AG09309 (cell line): ENCODE measurements around the gene SPATA6L.

Experiments used
- DNase-seq: peaks from one replicate; pipeline ENCODE4 v3.0.0-alpha.2; 2010; ENCODE audit warnings: low read depth
- H3K4me3 ChIP-seq: 2 replicates; pipeline ENCODE4 v1.5.1; 2011; ENCODE audit warnings: mild to moderate bottlenecking, low read depth, low read length, moderate library complexity; ENCODE audit not compliant: control insufficient read depth
- TF ChIP-seq, protein P1 (sequence below): IDR thresholded peaks from 2 replicates; pipeline ENCODE4 v1.5.1; 2011; ENCODE audit warnings: mild to moderate bottlenecking, low read depth, low read length, inconsistent platforms; ENCODE audit not compliant: insufficient read depth, control insufficient read depth; ENCODE audit errors: missing control alignments

Gene SPATA6L

DNA sequence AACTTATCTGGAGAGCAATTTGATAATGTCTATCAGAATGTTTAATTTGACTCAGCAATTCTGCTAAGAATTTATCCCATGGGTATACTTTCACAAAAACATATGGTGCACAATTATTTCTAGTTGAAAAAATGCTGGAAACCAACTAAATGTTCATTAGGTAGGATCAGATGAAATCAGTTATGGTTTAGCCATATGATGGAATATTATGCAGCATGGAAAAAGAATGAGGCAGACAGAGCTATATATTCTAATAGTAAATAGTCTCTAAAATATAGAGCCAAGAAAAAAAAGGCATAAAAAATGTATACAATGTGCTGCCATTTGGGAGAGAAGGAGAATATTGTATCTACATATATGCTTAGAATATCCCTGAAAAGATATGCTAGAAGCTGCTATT is 3.6 kb upstream of the SPATA6L start:
- TF ChIP-seq, protein P1, sequence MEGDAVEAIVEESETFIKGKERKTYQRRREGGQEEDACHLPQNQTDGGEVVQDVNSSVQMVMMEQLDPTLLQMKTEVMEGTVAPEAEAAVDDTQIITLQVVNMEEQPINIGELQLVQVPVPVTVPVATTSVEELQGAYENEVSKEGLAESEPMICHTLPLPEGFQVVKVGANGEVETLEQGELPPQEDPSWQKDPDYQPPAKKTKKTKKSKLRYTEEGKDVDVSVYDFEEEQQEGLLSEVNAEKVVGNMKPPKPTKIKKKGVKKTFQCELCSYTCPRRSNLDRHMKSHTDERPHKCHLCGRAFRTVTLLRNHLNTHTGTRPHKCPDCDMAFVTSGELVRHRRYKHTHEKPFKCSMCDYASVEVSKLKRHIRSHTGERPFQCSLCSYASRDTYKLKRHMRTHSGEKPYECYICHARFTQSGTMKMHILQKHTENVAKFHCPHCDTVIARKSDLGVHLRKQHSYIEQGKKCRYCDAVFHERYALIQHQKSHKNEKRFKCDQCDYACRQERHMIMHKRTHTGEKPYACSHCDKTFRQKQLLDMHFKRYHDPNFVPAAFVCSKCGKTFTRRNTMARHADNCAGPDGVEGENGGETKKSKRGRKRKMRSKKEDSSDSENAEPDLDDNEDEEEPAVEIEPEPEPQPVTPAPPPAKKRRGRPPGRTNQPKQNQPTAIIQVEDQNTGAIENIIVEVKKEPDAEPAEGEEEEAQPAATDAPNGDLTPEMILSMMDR, result no peak
- no peak overlapping the region for H3K4me3 ChIP-seq
- DNase-seq, result no peak

- TF ChIP-seq, protein P1, result no peak
- DNase-seq, result no peak
- H3K4me3 ChIP-seq, result no peak overlapping the region
These were observed 2.3 kb upstream of the SPATA6L start for GRCh38 chr9:4668604-4669003.

GRCh38 chr9:4667681-4668080 is 1.4 kb upstream of the SPATA6L start:
- TF ChIP-seq, protein P1, result no peak
- DNase-seq, result no peak
- no peak overlapping the region for H3K4me3 ChIP-seq

GRCh38 chr9:4665357-4665756 is 923 bp downstream of the SPATA6L start:
- H3K4me3 ChIP-seq, result no peak overlapping the region

GRCh38 chr9:4663956-4664355 is 2.3 kb downstream of the SPATA6L start:
- H3K4me3 ChIP-seq, result no peak overlapping the region
- no peak for DNase-seq
- TF ChIP-seq, protein P1, result no peak

More at GRCh38 chr9:4665357-4665756, 923 bp downstream of the SPATA6L start:
- DNase-seq, result no peak
- TF ChIP-seq, protein P1, result no peak

DNA sequence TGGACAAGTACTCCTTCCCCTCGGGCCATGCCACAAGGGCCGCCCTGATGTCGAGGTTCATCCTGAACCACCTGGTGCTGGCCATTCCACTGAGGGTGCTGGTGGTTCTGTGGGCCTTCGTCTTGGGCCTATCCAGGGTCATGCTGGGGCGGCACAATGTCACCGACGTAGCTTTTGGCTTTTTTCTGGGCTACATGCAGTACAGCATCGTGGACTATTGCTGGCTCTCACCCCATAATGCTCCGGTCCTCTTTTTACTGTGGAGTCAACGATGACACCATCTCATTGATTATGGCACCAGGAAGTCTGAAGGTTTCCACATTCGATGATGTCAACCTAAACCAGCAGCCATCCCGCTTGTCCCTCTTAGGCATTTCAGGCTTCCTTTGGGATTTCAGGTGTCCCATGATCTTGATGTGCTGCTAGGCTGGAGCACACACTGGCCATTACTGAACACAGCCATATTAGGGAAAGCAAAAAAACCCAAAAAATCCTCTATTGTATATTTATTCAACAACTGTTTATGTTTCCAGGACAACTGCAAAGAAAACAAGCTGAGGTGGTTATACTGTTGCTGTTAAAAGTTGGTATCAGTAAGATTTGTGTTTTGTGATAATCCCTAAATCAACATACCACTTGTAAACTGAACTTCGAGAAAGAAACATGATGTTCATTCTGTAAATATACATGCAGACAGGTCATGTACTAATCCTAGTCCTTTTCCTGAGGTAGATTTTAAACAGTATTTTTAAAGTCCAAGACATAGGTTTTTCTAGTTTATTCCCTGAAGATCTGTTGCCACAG is 3.1 kb downstream of the SPATA6L start:
- no peak for DNase-seq
- TF ChIP-seq, protein P1, result no peak
- peak overlapping the region; percentile 62 for H3K4me3 ChIP-seq
